Measurements from ENCODE around the gene BRICD5.

BRICD5 gene

DNA sequence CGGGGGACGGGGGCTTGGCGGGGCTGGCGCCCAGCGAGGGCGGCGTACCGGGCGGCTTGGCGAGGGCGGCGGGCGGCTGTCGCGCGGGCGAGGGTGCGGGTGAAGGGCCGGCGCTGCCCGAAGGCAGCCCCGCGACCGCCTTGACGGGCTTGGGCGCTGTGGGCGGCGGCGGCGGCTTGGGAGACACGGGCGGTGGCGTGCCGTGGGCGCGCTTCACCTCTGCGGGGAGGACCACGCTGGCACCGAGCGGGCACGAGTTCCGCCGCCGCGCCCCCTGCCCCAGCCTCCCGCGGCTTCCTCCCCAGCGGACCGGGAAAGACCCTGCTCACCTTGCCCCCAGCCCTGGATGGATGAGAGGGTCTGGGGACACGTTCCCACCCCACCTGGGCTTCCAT, 31.6 kb downstream of the BRICD5 start:
- no peak for DNase-seq

DNA sequence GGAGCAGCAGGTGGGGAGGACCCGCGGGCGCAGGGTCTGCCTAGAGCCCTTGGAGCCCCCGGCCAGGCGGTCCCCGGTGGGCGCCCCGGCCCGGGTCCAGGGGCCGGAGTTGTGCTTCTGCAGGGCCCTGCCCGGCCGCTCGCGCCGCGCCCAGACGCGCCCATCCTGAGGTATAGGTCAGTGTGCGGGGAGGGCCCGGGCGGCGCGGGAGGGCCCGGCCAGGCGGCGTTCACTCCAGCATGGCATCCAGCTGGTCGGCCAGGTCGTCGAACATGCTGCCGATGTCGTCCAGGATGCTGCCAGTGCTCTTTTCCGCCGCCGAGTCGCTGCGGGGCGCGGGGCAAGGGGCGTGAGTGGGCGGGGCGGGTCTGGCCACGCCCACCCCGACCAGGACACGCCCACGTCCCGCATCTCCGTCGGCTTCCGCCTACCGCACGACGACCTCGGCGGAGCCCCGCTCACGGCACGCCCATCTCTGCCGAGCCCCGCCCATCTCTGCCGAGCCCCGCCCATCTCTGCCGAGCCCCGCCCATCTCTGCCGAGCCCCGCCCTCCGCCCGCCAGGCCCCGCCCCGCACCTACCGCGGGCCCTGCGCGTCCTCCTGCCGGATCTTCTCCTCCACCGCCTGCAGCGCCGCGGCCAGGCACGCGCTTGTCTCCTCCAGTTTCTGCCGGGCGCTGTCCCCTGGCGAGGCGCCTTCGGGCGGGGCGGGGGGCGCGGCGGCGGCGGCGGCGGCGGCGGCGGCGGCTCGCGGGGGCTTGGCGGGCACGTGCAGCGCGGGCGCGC, 32.1 kb downstream of the BRICD5 start:
- DNase-seq = peak; percentile 76

DNA sequence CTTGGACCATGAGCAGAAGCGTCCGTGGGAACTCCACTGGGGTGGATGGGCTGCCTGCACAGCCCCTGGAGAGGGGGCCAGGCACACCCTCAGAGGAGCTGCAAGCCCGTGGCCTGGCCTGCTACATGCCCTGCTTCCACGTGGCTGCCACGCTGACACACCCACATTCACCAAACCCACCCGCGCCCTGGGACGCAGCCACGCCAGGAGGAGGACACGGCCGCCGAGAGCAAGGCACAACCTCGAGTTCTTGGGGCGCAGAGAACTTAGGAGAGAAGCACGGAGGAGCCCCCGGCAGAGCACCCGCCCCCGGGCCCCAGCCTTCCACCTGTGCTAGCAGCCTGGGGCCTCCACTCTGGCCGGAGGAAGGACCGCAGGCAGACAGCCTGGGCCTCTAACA, 33.1 kb downstream of the BRICD5 start:
- no peak for DNase-seq

DNA sequence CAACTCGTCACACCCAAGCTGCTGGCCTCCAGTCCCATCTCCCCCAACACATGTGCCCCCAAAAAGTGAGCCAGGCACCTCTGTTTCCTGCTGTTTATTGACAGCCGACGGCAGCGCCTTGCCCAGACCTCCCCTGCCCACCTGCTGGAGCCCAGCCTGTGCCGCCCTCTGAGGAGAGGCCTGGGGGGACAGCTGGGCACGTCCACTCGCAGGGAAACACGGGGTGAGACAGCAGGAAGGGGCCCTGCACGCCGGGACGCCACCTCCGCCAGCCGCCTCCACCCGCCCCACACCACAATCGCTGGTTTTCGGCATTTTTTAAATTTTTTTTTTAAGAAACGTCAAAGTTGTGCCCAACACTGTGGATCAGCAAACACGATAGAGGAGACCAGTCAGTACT, 33.6 kb downstream of the BRICD5 start:
- no peak for DNase-seq

DNA sequence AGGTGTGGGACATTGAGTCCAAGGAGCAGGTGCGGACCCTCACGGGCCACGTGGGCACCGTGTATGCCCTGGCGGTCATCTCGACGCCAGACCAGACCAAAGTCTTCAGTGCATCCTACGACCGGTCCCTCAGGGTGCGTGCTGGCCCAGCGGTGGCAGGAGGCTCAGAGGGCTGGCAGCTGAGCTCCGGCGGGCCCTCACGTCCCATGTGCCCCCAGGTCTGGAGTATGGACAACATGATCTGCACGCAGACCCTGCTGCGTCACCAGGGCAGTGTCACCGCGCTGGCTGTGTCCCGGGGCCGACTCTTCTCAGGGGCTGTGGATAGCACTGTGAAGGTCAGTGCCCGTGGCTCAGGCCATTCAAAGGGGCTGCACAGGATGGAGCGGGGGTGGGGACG, 34.6 kb downstream of the BRICD5 start:
- no peak for DNase-seq

DNA sequence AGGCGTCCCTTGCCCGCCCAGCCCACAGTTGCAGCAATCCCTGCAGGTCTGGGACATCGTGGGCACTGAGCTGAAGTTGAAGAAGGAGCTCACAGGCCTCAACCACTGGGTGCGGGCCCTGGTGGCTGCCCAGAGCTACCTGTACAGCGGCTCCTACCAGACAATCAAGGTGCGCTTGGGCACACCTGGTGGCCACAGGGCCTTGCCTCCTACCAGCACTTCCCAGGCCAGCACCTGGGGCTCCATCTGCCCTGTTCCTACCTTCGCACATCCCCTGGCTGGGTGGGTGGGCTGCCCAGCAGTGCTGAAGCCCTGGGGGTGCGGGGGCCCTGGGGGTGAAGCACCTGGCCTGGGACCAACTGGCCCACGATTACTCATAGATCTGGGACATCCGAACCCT, 35.2 kb downstream of the BRICD5 start:
- DNase-seq = no peak

DNA sequence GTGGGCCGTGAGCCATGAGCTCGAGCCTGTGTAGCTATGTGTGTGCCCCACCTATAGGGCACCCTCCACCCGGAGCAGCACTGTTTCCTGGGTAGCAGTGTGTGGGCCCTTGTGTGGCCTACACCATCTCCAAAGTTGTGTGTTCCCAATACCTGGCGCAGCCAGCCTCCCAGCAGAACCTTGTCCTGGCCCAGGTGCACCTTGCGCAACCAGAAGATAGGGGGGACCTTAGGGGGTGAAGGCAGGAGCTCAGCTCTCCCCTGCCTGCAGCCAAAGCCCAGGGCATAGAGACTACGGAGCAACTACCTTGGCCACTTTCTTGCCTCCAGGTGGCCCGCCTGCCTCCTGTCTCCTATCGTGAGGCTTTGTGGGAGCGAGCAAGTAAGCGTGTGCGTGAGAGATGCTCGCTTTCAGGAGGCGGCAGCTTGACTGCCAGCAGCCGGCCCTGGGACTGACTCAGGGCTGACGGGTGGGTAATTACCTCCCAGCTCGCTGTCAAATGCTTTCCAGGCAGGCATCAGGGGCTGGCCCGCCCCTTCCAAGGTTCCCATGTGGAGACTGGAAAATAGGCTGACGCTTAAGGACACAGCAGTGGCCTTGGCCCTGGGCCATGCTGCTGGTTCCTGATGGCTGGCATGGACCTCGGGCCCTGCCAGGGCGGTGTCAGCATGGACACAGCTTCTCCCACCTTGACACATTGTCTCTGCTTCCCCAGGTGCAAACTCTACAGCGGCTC, 36.1 kb downstream of the BRICD5 start:
- no peak for DNase-seq

DNA sequence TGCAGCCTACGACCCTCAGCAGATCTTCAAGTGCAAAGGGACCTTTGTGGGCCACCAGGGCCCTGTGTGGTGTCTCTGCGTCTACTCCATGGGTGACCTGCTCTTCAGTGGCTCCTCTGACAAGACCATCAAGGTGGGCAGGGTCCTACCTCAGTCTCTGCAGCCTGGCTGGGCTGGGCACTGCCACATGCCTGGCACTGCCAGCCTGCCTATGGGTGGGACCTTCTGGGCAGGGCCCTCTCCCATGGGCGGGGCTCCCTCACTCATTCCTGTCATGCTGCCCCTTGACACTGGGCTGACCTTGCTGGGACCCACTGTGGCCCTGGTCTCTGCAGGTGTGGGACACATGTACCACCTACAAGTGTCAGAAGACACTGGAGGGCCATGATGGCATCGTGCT, 36.7 kb downstream of the BRICD5 start:
- DNase-seq = no peak

DNA sequence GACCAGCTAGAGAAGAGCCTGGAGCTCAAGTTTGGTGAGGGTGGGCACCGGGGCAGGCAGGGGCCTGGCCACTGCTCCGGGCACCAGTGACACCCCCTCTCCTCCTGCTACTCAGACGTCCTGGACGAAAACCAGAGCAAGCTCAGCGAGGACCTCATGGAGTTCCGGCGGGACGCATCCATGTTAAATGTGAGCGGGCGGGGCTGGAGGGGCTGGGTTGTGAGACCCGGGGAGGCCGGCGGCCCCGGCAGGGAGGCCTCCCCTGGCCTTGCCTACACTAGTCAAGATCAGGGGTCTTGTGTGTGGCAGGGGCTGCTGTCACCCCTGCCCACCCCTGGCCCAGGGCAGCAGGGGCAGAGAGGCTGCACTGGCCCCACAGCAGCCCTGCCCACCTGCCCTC, 37.3 kb downstream of the BRICD5 start:
- no peak for DNase-seq

DNA sequence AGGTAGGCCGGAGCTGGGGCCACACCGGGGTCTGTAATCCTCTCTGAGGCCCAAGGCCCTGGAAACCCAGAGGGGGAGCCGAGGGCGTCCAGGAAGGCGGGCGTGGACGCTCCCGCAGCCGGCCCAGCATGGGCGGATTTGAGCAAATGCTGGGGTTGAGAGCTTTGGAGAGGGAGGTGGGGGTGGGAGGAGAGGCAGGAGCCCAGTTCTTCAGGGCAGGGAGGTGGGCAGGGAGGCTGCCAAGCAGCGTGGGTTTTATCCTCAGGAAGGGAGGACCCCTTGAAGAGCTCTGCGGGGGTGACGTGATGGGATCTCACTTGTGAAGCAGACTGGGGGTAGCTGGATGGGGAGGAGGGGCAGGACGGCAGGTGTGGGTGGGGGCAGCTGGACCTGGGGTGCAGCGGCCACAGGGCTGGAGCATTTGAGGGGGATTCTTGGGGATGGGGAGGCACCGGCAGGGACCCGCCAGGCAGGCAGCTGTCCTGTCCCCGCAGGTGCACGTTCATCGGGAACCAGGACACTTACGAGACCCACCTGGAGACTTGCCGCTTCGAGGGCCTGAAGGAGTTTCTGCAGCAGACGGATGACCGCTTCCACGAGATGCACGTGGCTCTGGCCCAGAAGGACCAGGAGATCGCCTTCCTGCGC, 37.9 kb downstream of the BRICD5 start:
- no peak for DNase-seq

DNA sequence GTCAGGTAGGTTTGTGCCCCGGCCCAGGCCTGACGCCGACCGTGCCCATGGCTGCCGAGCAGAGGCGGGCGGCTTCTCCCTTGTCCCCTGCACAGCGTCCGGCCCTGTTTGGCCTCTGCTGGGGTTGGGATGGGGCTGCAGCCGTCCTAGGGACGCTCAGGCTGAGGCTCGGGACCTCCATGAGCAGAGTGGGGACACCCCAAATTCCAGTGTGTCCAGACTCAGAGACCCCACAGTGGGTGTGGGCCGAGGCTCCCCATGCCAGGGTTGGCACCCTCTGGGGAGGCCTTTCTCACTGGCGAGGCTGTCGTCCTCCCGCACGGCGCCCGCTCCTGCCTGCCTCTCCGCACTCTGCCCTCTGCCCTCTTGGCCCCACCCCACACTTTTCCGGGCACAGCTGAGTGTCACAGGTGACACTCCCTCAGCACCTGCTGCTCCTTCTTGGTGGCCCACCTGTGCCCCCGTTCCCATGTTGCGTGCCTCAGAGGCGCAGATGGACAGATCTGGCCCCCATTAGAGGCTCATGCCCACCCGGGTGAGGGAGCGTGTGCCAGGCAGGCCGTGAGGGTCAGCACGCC, 39.0 kb downstream of the BRICD5 start:
- DNase-seq = no peak

DNA sequence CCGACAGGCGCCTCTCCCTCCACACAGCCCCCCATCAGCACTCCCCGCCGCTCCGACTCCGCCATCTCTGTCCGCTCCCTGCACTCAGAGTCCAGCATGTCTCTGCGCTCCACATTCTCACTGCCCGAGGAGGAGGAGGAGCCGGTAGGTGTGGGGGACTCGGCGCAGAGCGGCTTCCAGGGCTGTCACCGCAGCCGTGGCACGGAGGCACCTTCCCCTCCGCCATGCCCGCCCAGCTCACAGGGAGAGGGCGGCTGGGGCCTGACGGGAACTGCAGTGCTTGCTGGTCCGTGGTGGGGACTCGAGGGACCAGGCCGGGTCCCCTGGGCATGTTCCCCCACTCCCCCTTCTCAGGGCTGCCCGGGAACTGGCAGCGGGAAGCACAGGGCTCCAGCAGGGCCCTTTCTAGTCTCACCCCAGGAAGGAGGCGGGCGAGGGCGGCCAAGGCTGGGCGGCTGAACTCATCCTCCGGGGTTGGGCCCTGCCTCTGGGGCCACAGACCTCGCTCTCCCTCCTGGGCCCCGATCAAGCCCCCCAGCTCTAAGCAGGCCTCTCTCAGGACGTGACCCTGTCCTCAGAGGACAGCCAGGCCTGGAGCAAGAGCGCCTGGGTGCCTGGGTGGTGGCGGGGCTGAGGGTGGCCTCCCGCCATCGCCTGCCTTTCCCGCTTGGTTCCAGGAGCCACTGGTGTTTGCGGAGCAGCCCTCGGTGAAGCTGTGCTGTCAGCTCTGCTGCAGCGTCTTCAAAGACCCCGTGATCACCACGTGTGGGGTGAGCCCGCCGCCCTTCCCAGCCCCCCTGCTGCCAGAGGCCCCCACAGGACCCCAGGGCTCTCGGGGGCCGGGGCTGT, 39.9 kb downstream of the BRICD5 start:
- no peak for DNase-seq

DNA sequence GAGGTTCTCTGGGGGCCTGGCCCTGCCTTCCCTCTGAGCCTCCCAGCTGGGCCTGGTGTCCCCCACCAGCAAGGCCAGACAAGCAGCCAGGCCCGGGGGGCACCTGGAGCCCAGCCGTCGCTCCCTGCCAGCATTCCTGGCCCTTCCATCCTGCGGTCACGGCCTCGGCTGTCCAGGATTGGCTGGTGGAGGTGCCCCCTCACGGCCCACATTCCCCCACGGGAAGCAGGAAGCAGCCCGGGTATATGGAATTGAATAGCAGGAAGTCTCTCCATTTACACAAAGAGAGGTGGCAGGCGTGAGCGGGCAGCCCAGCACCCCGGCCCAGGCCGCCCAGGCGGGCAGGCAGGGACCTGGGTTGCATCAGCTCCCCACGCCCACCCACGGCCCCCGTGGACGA, 40.6 kb downstream of the BRICD5 start:
- no peak for DNase-seq

DNA sequence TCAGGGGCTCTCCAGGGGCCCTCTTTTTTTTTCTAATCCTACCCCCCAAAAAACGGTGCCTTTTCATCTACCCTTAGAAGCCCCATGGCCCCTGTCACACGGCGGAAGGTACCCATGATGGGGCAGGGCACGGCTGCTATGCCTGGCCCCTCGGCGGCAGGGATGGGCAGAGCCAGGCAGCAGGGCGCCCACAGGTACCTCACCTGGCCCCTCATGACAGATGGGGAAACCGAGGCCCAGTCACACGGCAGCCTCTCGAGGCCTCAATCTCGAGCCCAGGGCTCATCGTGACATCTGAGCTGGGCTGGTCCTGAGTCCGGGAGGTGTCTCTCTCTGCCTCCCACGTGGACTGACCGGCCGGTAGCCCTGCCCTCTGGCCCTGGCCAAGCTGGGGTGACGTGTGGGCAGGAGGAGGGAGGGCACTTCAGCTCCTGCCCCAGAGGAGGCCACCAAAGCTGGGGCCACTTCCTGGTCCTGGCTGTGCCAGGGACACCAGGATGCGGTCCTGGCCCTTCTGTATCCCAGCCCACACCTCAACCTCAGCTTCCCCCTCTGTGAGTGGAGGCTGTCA, 43.5 kb downstream of the BRICD5 start:
- DNase-seq = no peak

DNA sequence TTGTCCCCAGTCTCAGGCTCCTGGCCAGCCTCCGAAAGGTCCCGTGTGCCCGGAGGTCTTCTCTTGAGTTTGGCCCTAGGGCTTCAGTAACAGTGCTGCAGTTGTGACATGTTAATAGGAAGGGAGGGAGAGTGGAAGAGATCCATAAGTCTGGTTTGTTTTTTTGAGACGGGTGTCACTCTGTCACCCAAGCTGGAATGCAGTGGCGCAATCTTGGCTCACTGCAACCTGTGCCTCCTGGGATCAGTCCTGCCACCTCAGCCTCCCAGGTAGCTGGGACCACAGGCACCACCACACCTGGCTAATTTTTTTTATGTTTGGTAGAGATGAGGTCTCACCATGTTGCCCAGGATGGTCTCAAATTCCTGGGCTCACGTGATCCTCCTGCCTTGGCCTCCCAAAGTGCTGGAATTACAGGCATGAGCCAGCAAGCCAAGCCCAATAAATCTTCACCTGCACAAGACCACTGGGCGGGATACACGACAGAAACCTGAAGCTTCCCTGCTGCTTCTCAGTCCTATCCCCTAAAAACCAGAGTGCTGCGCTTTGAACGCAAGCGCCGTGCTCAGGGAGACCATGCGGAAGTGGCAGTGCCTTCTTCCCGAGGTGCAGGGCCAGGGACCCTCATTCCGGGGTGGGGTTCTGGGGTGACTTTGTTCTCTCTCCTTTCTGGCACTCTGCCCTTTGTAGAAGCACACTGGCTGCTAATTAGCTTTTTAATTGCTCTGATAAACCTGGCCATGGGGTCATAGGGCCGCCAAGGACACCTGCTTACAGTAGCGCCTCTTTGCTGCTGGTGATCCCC, 44.2 kb downstream of the BRICD5 start:
- no peak for DNase-seq

DNA sequence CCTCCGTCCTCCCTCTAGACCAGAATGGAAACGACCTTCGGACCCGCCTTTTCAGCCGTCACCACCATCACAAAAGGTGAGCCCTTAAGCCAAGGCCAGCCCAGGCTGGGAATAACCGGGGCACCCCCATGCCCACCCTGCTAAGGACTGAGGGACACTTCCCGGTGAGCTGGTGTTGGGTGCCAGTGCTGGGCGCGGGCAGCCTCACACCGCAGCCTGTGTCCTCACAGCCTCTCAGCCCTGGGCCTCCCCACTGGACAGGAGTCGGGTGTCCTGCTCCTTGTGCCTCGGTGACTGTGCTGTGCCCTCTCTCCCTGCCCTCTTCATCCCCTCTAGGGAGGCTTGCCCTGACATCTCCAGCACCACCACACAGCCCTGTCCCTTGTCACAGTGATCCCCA, 44.8 kb downstream of the BRICD5 start:
- DNase-seq = no peak

DNA sequence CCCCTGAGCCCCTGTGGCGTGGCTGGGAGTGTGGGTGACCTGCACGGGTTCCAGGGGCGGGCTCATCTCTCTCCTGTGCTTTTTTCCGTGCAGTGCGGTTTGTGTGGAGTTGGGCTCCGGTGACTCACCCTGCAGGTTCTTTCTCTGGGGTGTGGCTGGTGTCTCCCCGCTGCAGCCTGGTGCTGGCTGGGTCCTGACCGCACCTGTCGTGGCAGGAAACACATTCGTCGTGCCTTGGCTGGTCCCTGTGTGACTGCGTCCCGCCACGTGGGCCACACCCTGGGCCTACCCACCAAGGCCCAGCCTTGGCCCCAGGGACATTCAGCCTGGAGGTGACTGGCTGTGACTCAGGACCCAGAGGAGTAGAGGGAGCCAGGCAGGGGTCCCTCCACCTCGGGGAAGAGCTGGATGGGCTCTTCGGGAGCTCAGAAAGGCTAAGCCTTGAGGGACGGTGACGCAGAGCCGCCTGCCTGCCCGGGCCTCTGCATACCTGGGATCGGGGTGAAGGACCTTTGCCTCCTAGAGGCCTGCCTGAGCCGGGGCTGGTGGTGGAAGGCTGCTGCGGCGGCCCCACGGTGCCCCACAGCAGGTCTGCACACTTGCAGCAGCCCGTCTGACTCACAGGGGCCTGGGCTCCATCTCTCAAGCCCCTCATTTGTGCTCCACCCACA, 47.3 kb downstream of the BRICD5 start:
- DNase-seq = no peak

DNA sequence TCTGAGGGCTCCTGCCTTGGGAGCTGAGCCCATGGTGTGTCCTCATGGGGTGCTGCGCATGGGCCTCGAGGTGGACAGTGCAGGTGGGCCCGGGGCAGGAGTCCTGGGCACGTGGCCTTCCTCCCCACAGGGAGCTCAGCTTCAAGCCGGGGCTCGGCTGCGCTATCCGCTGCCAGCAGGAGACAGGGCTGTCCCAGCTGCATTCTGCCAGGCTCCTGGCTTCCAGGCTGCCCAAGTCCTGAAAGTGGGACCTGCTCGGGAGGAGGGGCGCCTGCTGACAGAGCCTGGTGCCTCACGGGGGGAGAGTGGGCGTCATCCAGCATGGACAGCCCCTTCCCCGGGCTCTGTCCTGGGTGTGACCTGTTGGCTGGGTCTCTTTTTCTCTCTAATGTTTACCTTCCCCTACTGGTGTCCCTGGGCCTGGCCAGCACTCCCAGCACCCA, 48.0 kb downstream of the BRICD5 start:
- no peak for DNase-seq

DNA sequence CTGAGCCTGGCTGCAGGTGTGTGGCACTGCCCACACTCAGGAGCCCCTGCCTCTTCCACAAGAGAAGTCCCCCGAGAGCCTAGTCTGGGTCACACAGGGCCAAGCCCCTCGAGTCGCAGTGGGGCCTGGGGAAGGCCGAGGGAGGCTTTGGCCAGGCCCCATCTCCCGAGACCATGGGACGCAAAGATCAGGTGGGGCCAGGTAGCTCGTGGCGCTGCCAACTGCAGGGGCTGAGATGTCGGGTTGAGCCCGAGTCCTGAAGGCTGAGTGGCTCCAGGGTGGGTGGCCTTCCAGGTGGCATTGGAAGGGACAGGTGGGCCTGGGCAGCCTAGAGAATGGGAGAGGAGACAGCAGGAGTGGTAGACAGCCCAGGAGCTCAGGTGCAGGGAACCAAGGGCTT, 48.8 kb downstream of the BRICD5 start:
- no peak for DNase-seq

DNA sequence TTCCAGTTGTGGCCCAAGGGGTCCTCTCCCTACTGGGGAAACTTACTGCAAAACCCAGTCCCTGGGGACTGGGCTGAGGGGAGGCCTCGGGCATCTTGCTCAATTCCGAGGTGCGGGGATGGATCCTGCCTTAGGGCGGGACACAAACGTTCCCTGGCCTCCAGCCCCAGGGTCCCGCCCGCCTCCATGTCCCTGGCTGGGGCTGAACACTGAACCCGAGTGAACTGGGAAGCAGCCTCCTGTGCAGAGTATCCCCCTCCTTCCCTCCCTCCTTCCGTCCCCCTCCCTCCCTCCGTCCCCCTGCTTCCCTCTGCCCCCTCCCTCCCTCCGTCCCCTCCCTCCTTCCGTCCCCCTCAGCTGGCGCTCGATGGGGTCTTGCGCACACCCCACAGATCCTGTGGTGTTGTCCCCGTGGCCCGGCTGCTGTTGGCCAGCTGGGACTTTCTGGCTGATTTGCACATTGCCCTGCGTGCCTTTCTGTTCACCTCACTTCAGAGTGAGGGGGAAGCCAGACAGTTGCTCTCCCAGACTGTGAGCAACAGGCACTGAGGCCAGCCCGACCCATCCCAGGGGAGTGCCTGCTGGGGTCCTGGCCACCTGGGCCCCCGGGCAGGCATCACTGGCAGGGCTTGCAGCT, 49.6 kb downstream of the BRICD5 start:
- no peak for DNase-seq
